ENCODE results near the gene LBR.
"Not testable (repeated sequence)": the region's sequence is repeated elsewhere in the genome, so short reads cannot be mapped to it uniquely, and the experiment has no call there.

LBR gene

GRCh38 chr1:225427235-225428067 lies at the start of gene LBR:
TSS of gene LBR (minus strand) at chr1:225428038. CDS start at chr1:225424075, 3,963 bp downstream.
- no peak for FAIRE-seq
- DNase-seq (ENCODE audit: low spot score), result no peak

DNA sequence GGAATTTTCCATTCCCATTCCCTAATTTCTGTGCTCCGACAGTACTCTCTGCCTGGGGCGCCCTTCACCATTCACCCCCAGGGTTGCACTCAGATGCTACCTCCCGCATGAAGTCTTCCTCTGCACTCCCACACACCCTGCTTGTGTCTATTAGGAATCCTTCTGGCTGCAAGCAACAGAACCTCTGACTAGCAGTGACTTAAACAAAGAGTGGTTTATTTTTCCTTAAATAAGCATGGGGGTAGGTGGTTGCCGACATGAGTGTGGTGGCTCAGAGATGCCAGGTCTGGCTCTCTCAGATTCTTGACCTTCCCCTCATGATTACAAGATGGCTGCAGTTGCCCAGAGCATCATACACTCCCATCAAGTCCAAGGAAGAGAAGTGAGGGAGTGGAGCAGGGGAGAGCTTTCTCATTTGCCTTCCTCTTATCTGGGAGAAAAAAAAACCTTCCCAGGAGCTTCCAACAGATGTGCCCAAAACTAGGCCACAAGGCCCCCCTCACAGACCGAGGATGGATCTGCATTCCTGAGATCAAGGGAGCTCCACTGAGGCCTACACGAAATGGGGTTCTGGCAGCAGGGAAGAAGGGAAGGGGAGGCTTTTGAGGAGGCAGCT lies 49.6 kb upstream of the LBR start:
- no peak for DNase-seq (ENCODE audit: low spot score)

GRCh38 chr1:225476538-225476988 lies 48.7 kb upstream of the LBR start:
- no peak for FAIRE-seq
- no peak for DNase-seq (ENCODE audit: low spot score)

More for the DNA sequence above, 49.6 kb upstream of the LBR start:
- FAIRE-seq, result no peak

DNA sequence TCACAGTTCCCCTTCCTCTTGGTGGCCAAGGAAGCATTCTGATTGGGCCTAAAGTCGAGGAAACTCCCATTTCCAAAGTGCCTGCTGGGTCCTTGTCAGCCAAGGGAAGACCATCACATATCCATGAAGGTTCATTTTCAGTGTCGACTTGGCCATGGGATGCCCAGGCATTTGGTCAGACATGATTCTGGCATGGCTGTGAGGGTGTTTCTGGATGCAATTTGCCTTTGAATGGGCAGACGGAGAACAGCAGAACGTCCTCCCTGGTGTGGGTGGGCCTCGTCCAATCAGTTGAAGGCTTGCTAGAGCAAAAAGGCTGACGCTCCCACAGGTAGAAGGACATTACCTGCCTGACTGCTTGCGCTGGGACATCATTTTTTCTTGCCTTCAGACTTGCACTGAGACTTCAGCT lies 48.3 kb upstream of the LBR start:
- DNase-seq (ENCODE audit: low spot score) (no peak), FAIRE-seq (no peak)

GRCh38 chr1:225474986-225475820 lies 47.4 kb upstream of the LBR start:
- DNase-seq (ENCODE audit: low spot score) (peak; percentile 49), FAIRE-seq (no peak)

DNA sequence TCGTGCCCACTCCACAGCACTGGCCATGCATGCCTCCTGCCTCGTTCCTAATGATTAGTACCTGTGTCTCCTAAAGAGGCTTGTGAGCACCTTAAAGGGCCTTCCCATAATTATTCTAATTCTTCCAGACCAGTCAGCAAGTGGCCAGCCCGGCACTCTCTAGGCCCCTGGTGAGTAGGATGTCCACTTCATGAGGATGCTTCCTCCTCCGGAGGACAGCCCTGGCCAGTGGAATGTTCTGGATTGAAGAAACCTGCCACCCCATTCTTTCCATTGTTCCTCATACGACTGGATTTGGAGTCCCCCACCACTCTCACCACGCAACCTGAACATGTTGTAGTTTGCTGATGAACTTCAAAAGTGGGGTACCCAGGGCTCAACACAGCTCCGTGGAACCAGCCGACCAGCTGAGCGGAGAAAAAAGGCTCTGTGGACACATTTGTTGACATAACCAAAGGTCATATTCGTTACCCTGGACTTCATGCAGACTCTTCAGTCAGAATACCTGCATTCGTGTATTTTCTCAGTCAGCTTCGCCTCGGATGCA lies 46.7 kb upstream of the LBR start:
- DNase-seq (ENCODE audit: low spot score) (no peak), FAIRE-seq (no peak)

DNA sequence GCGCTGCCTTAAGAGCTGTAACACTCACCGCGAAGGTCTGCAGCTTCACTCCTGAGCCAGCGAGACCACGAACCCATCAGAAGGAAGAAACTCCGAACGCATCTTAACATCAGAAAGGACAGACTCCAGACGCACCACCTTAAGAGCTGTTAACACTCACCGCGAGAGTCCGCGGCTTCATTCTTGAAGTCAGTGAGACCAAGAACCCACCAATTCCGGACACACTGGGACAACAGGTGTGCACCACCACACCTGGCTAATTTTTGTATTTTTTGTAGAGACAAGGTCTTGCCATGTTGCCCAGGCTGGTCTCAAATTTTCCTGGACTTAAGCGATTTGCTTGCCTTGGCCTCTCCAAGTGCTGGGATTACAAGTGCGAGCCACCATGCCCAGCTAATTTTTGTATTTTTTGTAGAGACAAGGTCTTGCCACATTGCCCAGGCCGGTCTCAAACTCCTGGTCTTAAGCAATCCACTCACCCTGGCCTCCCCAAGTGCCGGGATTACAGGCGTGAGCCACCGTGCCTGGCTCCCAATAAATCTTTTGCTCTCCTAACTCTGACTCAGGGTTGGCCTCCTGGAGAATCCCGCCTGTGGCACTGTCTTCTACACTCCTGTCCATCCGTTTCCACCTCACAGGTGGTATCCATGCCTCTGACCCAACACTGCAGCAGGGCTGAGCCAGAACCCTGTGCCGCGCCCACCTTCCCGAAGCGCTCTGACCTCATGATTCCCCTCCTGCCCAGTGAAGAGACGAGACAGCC lies 46.0 kb upstream of the LBR start:
- FAIRE-seq; DNase-seq (ENCODE audit: low spot score): not testable (repeated sequence)

GRCh38 chr1:225473266-225473665 lies 45.4 kb upstream of the LBR start:
- FAIRE-seq; DNase-seq (ENCODE audit: low spot score): not testable (repeated sequence)

DNA sequence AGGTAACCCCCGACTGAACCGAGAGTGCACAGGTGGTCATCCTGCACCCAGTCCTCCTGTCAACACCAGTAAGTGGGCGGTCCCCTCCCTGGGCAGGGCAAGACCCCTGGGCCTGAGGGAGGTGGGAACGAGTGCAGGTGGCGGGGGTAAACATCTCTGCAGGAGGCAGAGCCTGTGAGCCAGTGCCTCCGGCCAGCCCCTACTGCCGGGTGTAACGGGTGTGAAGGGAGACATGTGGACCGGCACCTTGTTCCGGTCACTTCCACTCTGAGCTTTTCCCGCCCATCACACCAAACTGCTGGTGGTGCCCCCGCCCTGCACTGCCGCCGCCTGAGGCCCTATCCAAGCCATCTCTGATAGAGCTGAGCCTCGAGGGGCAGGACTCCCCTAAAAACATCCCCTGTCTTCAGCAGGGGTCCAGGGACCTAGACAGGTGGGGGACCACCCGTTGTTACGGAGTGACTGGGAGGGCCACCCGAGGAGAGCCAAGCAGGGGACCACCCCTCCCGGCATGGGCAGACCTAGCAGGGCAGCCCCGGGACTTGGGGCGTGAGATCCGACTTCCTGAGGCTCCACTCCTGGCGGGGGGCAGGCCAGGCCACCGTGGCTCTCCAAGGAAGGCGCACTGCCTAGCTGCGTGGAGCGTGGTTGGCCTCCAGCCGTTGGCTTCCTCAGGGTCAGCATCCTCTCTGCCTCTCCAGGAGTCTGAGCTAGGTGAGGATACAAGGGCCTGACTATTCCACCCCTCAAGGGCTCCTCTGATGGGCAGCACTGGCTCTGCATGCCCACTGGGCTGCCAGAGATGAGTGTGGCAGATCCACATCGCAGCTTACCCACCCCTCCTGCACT lies 43.8 kb upstream of the LBR start:
- DNase-seq (ENCODE audit: low spot score) (no peak), FAIRE-seq (no peak)

GRCh38 chr1:225471109-225471452 lies 43.2 kb upstream of the LBR start:
- FAIRE-seq (no peak), DNase-seq (ENCODE audit: low spot score) (no peak)

GRCh38 chr1:225470211-225471108 lies 42.6 kb upstream of the LBR start:
- DNase-seq (ENCODE audit: low spot score) (no peak), FAIRE-seq (no peak)

DNA sequence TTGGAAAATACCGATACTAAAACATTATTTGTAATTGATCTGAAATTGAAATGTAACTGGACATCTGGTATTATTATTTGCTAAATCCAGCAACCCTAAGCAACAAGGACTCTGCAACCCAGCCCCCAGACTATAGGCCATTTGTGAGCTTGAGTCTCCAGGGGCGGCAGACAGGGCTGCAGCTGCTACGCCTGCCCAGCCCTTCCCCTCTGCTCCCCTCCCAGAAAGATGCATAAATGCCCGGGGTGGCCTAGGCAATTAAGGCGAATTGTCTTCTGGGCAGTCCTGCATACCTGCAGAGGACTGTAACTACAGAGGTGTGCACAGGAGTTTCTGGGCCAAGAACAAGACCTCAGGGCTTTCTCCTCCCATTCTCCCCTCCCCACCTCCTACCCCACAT lies 41.2 kb upstream of the LBR start:
- FAIRE-seq (no peak), DNase-seq (ENCODE audit: low spot score) (no peak)

- no peak for DNase-seq (ENCODE audit: low spot score)
- no peak for FAIRE-seq
Measured at GRCh38 chr1:225468270-225469020, 40.6 kb upstream of the LBR start.

- FAIRE-seq, result no peak
- DNase-seq (ENCODE audit: low spot score), result no peak
Measured at GRCh38 chr1:225467193-225468020, 39.6 kb upstream of the LBR start.

GRCh38 chr1:225466848-225467192 lies 39.0 kb upstream of the LBR start:
- DNase-seq (ENCODE audit: low spot score) (no peak), FAIRE-seq (no peak)

DNA sequence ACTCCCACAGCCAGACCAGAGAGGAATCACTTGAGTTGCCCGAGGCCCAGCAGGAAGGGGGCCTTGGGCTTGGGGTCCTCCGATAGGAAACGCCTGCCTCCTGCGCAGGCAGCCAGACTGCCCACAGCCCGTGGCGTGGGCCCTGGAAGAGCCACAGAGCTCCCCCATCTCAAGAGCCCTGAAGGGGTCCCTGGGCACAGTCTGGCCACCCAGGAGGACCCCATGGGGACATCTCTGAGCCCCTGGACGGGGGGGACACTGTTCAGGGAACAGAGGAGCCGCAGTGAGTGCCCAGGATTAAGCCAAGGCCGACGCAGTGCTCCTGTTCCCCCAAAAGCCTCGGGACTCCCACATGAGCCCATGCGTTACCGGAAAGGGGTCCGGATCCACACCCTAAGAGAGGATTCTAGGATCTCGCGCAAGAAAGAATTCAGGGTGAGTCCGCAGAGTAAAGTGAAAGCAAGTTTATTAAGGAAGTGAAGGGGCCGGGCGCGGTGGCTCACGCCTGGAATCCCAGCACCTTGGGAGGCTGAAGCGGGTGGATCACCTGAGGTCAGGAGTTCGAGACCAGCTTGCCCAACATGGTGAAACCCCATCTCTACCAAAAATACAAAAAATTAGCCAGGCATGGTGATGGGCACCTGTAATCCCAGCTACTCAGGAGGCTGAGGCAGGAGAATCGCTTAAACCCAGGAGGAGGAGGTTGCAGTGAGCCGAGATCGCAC lies 38.1 kb upstream of the LBR start:
- DNase-seq (ENCODE audit: low spot score) (no peak), FAIRE-seq (no peak)

All from RCC 7860 (cell line).